Choroid plexus epithelial cell (primary cell): ENCODE data around the gene APCDD1L.

Experiments used
- DNase-seq: peaks from one replicate; pipeline ENCODE4 v3.0.0-alpha.2; 2010; ENCODE audit warnings: low read depth
- H3K4me3 ChIP-seq: 2 replicates; pipeline ENCODE4 v1.5.1; 2011; ENCODE audit warnings: low read depth, mild to moderate bottlenecking, control low read depth, low read length, moderate library complexity
- TF ChIP-seq, protein P1 (sequence below): conservative IDR thresholded peaks from 2 replicates; pipeline ENCODE4 v1.5.1; 2011; ENCODE audit warnings: low read depth, mild to moderate bottlenecking, control low read depth, inconsistent platforms, low read length, moderate library complexity

Gene APCDD1L

DNA sequence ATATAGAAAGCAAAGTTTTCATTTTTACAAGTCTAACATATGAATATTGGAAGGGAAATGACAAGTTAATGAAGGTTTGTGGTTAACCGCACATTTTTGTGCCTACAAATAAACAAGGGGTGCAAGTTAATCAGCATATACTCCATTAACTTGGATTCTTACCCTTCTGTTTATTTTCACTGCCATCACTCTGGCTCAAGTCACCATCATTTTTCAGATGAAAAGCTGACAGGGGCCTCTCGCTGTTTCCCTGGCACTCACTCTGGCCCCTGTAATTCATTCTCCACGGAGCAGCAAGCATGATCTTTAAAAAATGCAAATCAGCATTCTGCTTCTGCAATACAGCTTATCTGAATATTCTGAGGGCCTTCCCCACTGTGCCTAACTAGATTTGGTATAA lies 29.8 kb downstream of the APCDD1L start:
- no peak overlapping the region for H3K4me3 ChIP-seq
- DNase-seq: no peak
- TF ChIP-seq, protein P1, sequence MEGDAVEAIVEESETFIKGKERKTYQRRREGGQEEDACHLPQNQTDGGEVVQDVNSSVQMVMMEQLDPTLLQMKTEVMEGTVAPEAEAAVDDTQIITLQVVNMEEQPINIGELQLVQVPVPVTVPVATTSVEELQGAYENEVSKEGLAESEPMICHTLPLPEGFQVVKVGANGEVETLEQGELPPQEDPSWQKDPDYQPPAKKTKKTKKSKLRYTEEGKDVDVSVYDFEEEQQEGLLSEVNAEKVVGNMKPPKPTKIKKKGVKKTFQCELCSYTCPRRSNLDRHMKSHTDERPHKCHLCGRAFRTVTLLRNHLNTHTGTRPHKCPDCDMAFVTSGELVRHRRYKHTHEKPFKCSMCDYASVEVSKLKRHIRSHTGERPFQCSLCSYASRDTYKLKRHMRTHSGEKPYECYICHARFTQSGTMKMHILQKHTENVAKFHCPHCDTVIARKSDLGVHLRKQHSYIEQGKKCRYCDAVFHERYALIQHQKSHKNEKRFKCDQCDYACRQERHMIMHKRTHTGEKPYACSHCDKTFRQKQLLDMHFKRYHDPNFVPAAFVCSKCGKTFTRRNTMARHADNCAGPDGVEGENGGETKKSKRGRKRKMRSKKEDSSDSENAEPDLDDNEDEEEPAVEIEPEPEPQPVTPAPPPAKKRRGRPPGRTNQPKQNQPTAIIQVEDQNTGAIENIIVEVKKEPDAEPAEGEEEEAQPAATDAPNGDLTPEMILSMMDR: no peak

DNA sequence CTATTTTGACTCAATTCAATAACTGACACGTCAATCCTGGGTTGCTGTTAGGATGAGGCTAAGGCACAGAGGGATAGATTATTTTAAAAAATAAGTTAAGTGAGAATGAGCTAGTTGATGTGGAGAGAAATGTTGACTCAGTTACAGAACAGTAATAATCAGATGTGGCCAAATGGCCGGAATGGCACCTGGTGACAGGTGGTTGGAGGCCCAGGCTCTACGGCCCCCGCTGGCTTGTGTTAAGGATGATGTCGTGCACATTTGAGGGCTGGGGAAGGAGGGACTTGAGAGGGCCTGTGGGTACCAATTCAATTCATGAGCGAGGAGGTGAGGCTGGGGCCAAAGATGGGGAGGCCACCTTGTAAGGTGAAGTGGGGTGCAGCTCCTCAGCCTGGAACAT lies 31.7 kb downstream of the APCDD1L start:
- TF ChIP-seq, protein P1: no peak
- H3K4me3 ChIP-seq: no peak overlapping the region
- DNase-seq: no peak

DNA sequence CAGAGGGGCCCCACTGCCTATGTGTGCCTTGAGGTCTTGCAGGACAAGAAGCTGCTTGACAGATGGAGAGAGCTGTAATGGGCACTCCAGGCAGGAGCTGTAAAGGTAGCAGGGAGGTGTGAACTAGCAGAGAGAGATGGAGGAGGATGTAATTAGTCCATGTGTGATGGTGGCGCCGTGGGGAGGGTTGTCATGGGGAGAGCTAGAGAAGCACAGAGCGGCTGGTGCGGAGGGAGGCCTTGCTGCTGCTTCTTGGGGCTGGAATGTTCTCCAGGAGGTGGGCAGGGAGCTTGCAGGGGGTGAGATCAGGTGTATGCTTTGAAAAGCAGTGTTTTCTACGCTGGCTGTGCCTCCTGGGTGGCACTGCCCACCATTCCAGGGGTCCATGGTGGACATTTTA lies 32.1 kb downstream of the APCDD1L start:
- no peak for DNase-seq
- TF ChIP-seq, protein P1: no peak
- H3K4me3 ChIP-seq: no peak overlapping the region

DNA sequence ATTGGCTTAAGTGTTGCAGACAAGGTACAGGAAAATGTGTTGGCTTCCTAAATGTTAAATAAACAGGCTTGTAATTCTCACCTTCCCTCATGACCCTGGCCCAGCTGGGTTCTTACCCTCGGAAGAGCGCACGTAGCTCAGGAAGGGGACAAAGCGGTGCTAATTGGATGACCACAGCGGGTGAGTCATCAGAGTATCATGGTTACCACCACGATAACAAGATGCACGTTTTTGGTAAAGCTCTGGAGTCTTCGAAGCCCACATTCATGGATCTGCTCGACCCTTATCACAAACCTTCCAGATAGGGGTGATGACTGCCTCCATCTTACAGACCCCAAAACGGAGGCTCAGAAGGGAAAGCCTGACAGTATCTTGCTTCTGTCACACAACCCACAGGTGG lies 32.8 kb downstream of the APCDD1L start:
- peak; percentile 56 for DNase-seq
- TF ChIP-seq, protein P1: no peak
- no peak overlapping the region for H3K4me3 ChIP-seq

DNA sequence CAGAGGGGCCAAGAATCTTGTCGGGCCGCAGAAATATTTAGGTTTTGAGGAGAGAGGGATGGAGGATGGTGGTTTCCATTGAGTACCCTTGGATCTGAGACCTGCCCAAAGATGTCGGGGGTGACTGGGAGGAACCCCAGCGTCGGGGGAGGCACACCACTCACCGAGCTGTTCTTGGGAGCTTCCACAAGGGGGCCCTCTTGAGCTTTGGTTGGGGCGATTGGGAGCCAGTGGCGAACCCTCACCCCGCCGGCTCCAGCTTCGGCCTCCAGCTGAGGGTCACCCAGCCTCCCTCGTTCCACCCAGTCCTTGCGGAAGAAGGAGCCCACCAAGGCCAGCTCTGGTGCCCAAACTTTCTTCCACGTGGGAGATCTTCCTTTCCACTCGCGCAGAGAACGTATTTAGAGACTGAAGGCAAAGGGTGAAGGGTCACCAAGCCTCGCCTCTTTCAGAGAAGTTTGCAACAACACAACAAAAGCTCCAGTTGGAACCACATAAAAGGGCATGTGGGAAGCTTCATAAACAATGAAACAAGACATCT lies 33.6 kb downstream of the APCDD1L start:
- TF ChIP-seq, protein P1: peak; percentile 87
- DNase-seq: peak; percentile 68

DNA sequence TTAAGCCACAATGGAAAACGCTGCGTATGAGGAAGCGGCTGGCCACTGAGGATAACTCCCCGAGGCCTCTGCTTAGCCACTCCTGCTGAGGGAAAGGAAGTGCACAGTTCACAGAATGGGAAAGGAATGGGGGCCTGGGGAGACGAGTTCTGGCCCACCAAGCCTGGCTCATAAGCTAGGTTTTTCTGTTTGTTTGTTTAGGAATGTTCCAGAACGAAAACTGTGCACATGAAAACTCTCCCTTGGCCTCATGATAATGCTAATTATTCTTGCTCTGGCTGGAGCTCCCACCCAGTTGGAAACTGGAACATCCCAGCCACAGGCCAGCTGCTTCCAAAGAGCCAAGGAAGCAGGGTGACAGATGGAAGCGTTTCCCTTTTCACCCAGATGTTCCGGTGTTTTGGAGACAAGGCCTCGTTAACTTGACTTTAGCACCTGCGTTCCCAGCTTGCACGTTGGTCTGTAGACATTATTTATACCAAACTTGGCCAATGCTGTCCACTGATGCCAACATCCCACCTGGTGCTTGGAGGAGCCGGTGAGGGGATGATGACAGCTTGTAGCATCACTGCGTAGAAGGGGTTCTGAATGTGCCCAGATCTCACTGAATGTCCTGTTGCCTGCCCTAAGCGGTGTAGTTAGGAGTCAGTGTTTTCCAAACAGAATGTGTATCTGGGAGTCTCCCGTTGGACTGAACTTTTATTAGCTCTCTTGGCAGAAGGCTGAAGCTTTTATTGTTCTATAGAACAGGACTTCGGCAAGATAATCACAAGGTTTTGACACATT lies 34.5 kb downstream of the APCDD1L start:
- TF ChIP-seq, protein P1: no peak
- H3K4me3 ChIP-seq: no peak overlapping the region
- no peak for DNase-seq

More for the DNA sequence above, 33.6 kb downstream of the APCDD1L start:
- peak overlapping the region; percentile 12 for H3K4me3 ChIP-seq
